Stomach smooth muscle (tissue), 2 donors: Measurements from ENCODE around the gene M1AP.

ENCODE experiments used
- H3K27ac ChIP-seq: one replicate; pipeline ENCODE4 v1.7.0; 2013; ENCODE audit warnings: mild to moderate bottlenecking, low read length, inconsistent platforms
- H3K27me3 ChIP-seq, 2 donors: one replicate each; pipeline ENCODE4 v1.7.0; 2013; ENCODE audit warnings: low read length in 2 of 2; ENCODE audit not compliant: insufficient read depth in 2 of 2, control insufficient read depth in 1 of 2
- H3K36me3 ChIP-seq, 2 donors: one replicate each; pipeline ENCODE4 v1.7.0; 2013; ENCODE audit warnings: low read length in 2 of 2; ENCODE audit not compliant: control insufficient read depth in 2 of 2, insufficient read depth in 2 of 2
- H3K4me1 ChIP-seq: one replicate; pipeline ENCODE4 v1.7.0; 2013; ENCODE audit warnings: low read length; ENCODE audit not compliant: control insufficient read depth, insufficient read depth
- H3K4me3 ChIP-seq, 2 donors: one replicate each; pipeline ENCODE4 v1.7.0; 2013; ENCODE audit warnings: low read length in 2 of 2
- H3K9ac ChIP-seq, 2 donors: one replicate each; pipeline ENCODE4 v1.7.0; 2013; ENCODE audit warnings: low read length in 2 of 2, mild to moderate bottlenecking in 1 of 2
- H3K9me3 ChIP-seq, 2 donors: one replicate each; pipeline ENCODE4 v1.7.0; 2013; ENCODE audit warnings: low read length in 2 of 2; ENCODE audit not compliant: control insufficient read depth in 2 of 2
- donor health status: healthy.
- donor health status: Pancreatic carcinoma.

Gene M1AP

DNA sequence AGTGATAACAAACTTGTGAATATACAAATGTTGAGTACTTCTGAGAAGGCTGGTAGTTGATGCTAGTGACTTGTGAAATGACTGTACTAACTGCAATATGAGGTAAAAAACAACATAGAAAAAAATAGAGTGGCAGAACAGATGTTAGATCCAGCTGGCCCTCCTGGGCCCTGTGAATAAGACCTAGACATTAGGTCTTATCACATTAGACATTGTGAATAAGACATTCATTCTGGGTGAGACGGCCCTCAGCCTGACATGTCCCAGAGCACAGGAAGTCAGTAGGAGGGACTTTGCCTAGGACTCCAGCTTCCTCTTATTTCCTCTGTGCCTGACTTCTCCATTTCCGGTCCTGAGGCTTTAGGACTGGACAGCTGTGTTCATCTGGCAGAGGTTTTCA lies 70.7 kb downstream of the M1AP start:
- Histone ChIP-seq H3K27ac (no peak overlapping the region), H3K4me1 (no peaks in the 10 kb centered on the region), H3K4me3 (no peak overlapping the region), H3K9ac (no peak overlapping the region), H3K36me3 (no peaks in the 10 kb centered on the region), H3K9me3 (no peaks in the 10 kb centered on the region), H3K27me3 (peaks cover 0 to 5% of the 10 kb centered on the region in 2 donors)

GRCh38 chr2:74576863-74577229 lies 71.3 kb downstream of the M1AP start:
- H3K36me3 ChIP-seq: no peaks in the 10 kb centered on the region
- H3K4me3 ChIP-seq: no peak overlapping the region
- H3K9me3 ChIP-seq: no peaks in the 10 kb centered on the region
- no peak overlapping the region for H3K9ac ChIP-seq
- H3K27ac ChIP-seq: no peak overlapping the region
- H3K27me3 ChIP-seq: peaks cover 0 to 5% of the 10 kb centered on the region in 2 donors
- no peaks in the 10 kb centered on the region for H3K4me1 ChIP-seq

DNA sequence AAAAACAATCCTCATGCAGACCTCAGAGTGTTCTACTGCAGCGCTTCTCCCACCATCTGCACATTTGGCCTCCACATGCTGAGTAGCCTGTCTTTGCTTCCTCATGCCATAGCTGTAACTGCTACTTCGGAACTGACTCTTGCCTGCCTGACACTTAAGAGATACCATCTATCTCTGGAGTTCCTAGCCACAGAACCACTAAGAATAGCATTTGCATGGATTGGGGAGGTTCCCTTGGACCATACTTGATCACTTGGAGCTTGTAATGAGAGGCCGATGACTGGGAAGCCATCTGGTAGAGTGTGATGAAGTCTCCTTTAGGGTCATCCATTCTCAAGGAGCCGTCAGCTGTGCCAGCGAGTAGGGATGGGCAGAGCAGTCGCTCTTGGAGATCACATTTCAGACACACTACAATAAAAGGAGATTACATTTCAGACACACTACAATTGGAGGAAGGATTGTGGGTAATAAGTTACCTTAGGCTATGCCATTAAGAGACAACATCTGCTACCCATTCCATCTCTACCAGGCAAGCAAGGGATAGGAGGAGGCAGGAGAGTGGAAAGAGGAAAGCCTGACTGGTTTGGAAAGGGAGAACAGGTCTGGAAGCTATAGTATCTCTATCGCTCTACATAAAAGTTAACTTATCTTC lies 71.8 kb downstream of the M1AP start:
- Histone ChIP-seq H3K27ac (no peak overlapping the region), H3K9me3 (no peaks in the 10 kb centered on the region), H3K4me1 (no peaks in the 10 kb centered on the region), H3K4me3 (no peak overlapping the region), H3K9ac (no peak overlapping the region), H3K27me3 (peaks cover 0 to 5% of the 10 kb centered on the region in 2 donors), H3K36me3 (no peaks in the 10 kb centered on the region)

- no peaks in the 10 kb centered on the region for H3K9me3 ChIP-seq
- no peak overlapping the region for H3K27ac ChIP-seq
- peaks cover 0 to 5% of the 10 kb centered on the region in 2 donors for H3K27me3 ChIP-seq
- H3K4me1 ChIP-seq: no peaks in the 10 kb centered on the region
- no peak overlapping the region for H3K9ac ChIP-seq
- H3K36me3 ChIP-seq: no peaks in the 10 kb centered on the region
- no peak overlapping the region for H3K4me3 ChIP-seq
Observed at GRCh38 chr2:74575320-74575719, 72.8 kb downstream of the M1AP start.

GRCh38 chr2:74573747-74574562 lies 74.2 kb downstream of the M1AP start:
- H3K27me3 ChIP-seq: peaks cover 0 to 5% of the 10 kb centered on the region in 2 donors
- H3K27ac ChIP-seq: no peak overlapping the region
- H3K9ac ChIP-seq: no peak overlapping the region
- H3K4me3 ChIP-seq: no peak overlapping the region
- no peaks in the 10 kb centered on the region for H3K36me3 ChIP-seq
- no peaks in the 10 kb centered on the region for H3K4me1 ChIP-seq
- H3K9me3 ChIP-seq: no peaks in the 10 kb centered on the region

- no peaks in the 10 kb centered on the region for H3K4me1 ChIP-seq
- no peak overlapping the region for H3K4me3 ChIP-seq
- H3K27ac ChIP-seq: no peak overlapping the region
- no peaks in the 10 kb centered on the region for H3K9me3 ChIP-seq
- no peak overlapping the region for H3K9ac ChIP-seq
- H3K36me3 ChIP-seq: no peaks in the 10 kb centered on the region
- peaks cover 3 to 6% of the 10 kb centered on the region in 2 donors for H3K27me3 ChIP-seq
Observed at GRCh38 chr2:74572178-74572925, 75.8 kb downstream of the M1AP start.

DNA sequence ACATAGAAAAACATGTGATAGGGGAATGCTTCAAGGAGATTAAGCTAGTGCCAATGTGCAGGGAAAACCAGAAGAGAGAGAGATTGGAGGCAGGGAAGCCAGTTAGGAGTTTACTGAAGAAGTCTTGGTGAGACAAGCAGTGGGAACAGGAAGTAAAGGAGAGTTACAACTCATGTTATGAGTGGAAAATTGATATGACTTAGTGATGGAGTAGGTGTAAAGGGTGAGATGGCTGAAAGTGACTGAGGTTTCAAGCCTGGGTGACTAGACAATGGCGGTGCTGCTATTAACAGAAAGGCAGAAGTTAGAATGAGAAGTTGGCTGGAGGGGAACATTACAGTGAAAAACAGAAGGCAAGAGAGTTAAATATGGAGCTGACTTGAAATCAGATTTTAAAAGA lies 77.1 kb downstream of the M1AP start:
- no peak overlapping the region for H3K27ac ChIP-seq

DNA sequence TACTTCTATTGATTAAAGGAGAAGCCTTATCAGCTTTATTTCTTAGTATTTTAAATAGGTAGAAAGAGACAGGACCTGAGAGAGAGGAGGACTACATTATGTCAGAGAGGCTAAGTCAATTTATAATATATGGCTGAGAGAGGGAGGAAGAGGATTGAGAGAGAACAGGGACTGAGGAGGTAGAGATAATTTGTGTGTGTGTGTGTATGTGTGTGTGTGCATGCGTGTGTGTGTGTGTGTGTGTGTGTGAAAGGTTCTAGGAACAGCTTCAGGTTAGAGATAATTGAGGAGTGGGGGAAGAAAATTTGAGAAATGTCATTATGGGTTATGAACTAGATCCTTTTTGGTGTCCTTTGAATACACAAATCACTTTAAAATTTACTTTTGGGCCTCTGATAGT lies 78.4 kb downstream of the M1AP start:
- H3K27ac ChIP-seq: no peak overlapping the region
- H3K4me3 ChIP-seq: no peak overlapping the region
- H3K4me1 ChIP-seq: no peaks in the 10 kb centered on the region
- no peak overlapping the region for H3K9ac ChIP-seq
- peaks cover 3 to 4% of the 10 kb centered on the region in 2 donors for H3K27me3 ChIP-seq
- no peaks in the 10 kb centered on the region for H3K36me3 ChIP-seq
- H3K9me3 ChIP-seq: no peaks in the 10 kb centered on the region

More for the DNA sequence above, 77.1 kb downstream of the M1AP start:
- Histone ChIP-seq H3K9me3 (no peaks in the 10 kb centered on the region), H3K4me1 (no peaks in the 10 kb centered on the region), H3K27me3 (peaks cover 3 to 6% of the 10 kb centered on the region in 2 donors), H3K36me3 (no peaks in the 10 kb centered on the region), H3K9ac (no peak overlapping the region), H3K4me3 (no peak overlapping the region)

DNA sequence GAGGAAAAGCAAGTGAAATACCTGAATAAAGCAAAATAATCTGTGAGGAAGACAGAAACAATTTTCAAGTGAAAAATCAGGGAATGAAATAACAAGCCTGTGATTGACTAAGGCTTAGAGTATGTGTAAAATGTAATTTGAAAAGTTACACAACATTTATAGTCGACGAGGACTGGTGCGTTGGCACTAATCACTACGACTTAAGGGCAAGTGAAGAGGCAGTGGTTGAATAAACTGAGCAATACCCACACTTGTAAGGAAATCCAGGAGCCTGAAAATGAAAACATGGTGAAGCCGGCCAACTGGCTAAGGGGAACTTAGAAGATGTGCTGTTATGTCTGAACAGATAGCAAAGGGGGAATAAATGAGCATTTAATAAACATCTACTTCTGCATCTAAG lies 80.2 kb downstream of the M1AP start:
- H3K9ac ChIP-seq: no peak overlapping the region
- no peak overlapping the region for H3K27ac ChIP-seq
- no peaks in the 10 kb centered on the region for H3K4me1 ChIP-seq
- peaks cover 4 to 5% of the 10 kb centered on the region in 2 donors for H3K27me3 ChIP-seq
- no peaks in the 10 kb centered on the region for H3K9me3 ChIP-seq
- H3K36me3 ChIP-seq: no peaks in the 10 kb centered on the region
- no peak overlapping the region for H3K4me3 ChIP-seq

DNA sequence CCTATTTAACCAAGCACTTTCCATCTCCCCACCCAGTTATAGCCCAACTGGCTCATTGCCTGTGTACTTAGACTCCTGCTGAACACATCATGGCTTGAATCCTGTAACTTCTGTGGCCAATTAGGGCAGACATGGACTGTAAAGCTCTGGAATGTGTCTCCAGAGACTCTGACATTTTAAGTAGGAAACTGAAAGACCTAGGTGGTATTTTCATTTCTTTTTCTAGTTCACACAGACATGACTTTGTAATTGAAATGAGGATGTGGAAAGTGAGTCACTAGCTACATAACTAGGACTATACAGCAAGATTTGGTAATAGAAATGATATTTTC lies 81.4 kb downstream of the M1AP start:
- no peaks in the 10 kb centered on the region for H3K4me1 ChIP-seq
- H3K4me3 ChIP-seq: no peak overlapping the region
- no peak overlapping the region for H3K9ac ChIP-seq
- peaks cover 5 to 12% of the 10 kb centered on the region in 2 donors for H3K27me3 ChIP-seq
- H3K36me3 ChIP-seq: no peaks in the 10 kb centered on the region
- H3K9me3 ChIP-seq: no peaks in the 10 kb centered on the region
- no peak overlapping the region for H3K27ac ChIP-seq
